IPS-18c (cell line): Measurements from ENCODE around the gene ARG2.
A peak's percentile ranks its signal among the peaks of the same experiment; 100 is the strongest.
"Not testable (repeated sequence)": the region's sequence is repeated elsewhere in the genome, so short reads cannot be mapped to it uniquely, and the experiment has no call there.

Experiments
- H3K4me3 ChIP-seq: 2 replicates; pipeline ENCODE4 v1.7.0; 2013; ENCODE audit warnings: low read depth, mild to moderate bottlenecking, low read length, moderate library complexity; ENCODE audit not compliant: insufficient read depth
- H3K9me3 ChIP-seq: one replicate; pipeline ENCODE4 v1.6.1; 2013; ENCODE audit warnings: mild to moderate bottlenecking, low read length, moderate library complexity; ENCODE audit not compliant: control insufficient read depth, insufficient read depth

The ARG2 gene

GRCh38 chr14:67620217-67620785, 581 bp downstream of the ARG2 start:
- peak overlapping the region; percentile 94 for H3K4me3 ChIP-seq

GRCh38 chr14:67622675-67623074, 3.0 kb downstream of the ARG2 start:
- H3K9me3 ChIP-seq = no peaks in the 10 kb centered on the region
- no peak overlapping the region for H3K4me3 ChIP-seq

More at GRCh38 chr14:67620217-67620785, 581 bp downstream of the ARG2 start:
- H3K9me3 ChIP-seq = no peaks in the 10 kb centered on the region

- no peak overlapping the region for H3K4me3 ChIP-seq
- H3K9me3 ChIP-seq = no peaks in the 10 kb centered on the region
These were observed 3.4 kb downstream of the ARG2 start for GRCh38 chr14:67623114-67623513.

- not testable (repeated sequence) for H3K9me3 ChIP-seq, H3K4me3 ChIP-seq
These were observed 6.4 kb downstream of the ARG2 start for GRCh38 chr14:67626131-67626530.

GRCh38 chr14:67627519-67627918, 7.8 kb downstream of the ARG2 start:
- H3K4me3 ChIP-seq = no peak overlapping the region
- H3K9me3 ChIP-seq = no peaks in the 10 kb centered on the region

GRCh38 chr14:67630186-67630585, 10.5 kb downstream of the ARG2 start:
- Histone ChIP-seq H3K9me3 (no peaks in the 10 kb centered on the region), H3K4me3 (no peak overlapping the region)

- Histone ChIP-seq H3K9me3 (no peaks in the 10 kb centered on the region), H3K4me3 (no peak overlapping the region)
These were observed 11.2 kb downstream of the ARG2 start for GRCh38 chr14:67630938-67631337.

GRCh38 chr14:67633451-67634147, 13.9 kb downstream of the ARG2 start:
- Histone ChIP-seq H3K9me3 (no peaks in the 10 kb centered on the region), H3K4me3 (no peak overlapping the region)

GRCh38 chr14:67636361-67636919, 16.7 kb downstream of the ARG2 start:
- no peaks in the 10 kb centered on the region for H3K9me3 ChIP-seq

GRCh38 chr14:67638642-67639041, 18.9 kb downstream of the ARG2 start:
- H3K9me3 ChIP-seq = no peaks in the 10 kb centered on the region
- no peak overlapping the region for H3K4me3 ChIP-seq

More at GRCh38 chr14:67636361-67636919, 16.7 kb downstream of the ARG2 start:
- no peak overlapping the region for H3K4me3 ChIP-seq

GRCh38 chr14:67641480-67641879, 21.8 kb downstream of the ARG2 start:
- H3K4me3 ChIP-seq = no peak overlapping the region
- no peaks in the 10 kb centered on the region for H3K9me3 ChIP-seq

GRCh38 chr14:67641902-67642749, 22.4 kb downstream of the ARG2 start:
- no peak overlapping the region for H3K4me3 ChIP-seq
- no peaks in the 10 kb centered on the region for H3K9me3 ChIP-seq

- H3K4me3 ChIP-seq = no peak overlapping the region
- H3K9me3 ChIP-seq = no peaks in the 10 kb centered on the region
These were observed 24.0 kb downstream of the ARG2 start for GRCh38 chr14:67643713-67644112.

- Histone ChIP-seq H3K4me3 (no peak overlapping the region), H3K9me3 (no peaks in the 10 kb centered on the region)
These were observed 24.7 kb downstream of the ARG2 start for GRCh38 chr14:67644428-67644827.

GRCh38 chr14:67645414-67645813, 25.7 kb downstream of the ARG2 start:
- Histone ChIP-seq H3K9me3 (no peaks in the 10 kb centered on the region), H3K4me3 (no peak overlapping the region)

- no peaks in the 10 kb centered on the region for H3K9me3 ChIP-seq
- no peak overlapping the region for H3K4me3 ChIP-seq
These were observed 26.4 kb downstream of the ARG2 start for GRCh38 chr14:67646131-67646530.

GRCh38 chr14:67650151-67650550, 30.4 kb downstream of the ARG2 start:
- no peak overlapping the region for H3K4me3 ChIP-seq
- H3K9me3 ChIP-seq = peaks cover 2% of the 10 kb centered on the region

GRCh38 chr14:67650694-67651093, 31.0 kb downstream of the ARG2 start:
- no peak overlapping the region for H3K4me3 ChIP-seq
- peaks cover 2% of the 10 kb centered on the region for H3K9me3 ChIP-seq
